ENCODE data around the gene BMPR1B.

Gene BMPR1B

DNA sequence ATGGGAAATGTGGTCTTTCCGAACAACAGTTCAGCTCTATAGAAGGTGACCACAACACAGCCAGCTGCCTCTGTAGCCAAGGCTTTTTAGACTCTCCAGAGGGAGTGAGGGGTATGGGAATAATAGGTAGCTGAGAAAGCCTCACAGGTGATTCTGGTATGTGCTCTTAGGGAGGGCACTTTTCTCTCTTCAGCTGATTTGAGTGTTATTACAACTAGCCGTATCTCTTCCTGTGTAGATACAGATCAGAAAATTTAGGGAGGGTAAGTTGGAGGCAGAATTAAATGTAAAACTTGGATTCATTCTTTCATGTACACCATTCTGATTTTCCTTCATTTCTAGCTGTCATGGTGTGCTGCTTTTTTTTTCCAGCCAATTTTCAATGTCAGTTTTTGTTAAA lies 154.9 kb downstream of the BMPR1B start:
- no peak for DNase-seq (ENCODE audit: low read depth)

DNA sequence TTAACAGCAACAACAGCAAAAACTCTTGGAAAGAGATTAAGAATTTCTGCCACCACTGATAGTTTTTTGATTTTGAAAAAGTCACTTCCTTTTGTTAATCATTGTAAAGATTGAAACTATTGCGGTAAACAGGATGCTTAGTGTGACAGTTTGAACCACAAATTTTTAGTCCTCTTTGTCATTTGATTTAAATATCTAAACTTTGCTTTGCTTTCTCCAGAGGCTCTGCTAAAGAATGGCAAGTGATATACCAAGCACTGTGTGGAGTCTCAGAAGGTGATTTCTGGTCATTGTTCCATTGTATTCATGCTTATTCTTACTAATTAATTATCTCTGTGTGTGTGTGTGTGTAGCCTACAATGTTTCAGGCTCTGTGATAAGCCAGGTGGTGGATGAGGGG lies 155.6 kb downstream of the BMPR1B start:
- no peak for DNase-seq (ENCODE audit: low read depth)

DNA sequence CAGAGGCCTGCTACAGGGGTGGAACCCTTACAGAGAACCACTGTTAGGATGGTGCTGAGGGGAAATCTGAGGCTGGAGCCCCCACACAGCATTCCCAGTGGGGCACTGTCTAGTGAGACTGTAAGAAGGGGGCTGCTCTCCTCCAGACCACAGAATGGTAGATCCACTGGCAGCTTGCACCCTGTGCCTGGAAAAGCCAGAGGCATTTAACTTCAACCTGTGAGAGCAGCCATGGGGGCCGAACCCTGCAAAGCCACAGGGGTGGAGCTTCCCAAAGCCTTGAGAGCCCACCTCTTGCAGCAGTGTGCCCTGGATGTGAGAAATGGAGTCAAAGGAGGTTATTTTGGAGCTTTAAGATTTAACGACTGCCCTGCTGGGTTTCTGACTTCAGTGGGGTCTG lies 159.4 kb downstream of the BMPR1B start:
- DNase-seq (ENCODE audit: low read depth) = no peak

DNA sequence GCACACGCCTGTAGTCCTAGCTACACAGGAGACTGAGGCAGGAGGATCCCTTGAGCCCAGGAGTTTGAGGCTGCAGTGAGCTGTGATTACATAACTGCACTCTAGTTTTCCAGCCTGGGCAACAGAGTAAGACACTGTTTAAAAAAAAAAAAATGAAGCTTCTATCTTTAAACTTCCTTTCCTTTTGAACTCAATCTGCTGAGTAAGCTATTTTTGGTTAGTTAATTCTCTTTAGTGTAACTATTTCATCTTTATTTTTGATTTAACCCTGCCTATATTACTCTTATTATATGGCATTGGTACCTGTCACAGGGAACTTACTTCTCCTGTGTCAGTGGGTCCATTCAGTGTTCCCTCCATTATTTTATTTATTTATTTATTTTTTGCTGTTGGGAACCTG lies 160.8 kb downstream of the BMPR1B start:
- no peak for DNase-seq (ENCODE audit: low read depth)

DNA sequence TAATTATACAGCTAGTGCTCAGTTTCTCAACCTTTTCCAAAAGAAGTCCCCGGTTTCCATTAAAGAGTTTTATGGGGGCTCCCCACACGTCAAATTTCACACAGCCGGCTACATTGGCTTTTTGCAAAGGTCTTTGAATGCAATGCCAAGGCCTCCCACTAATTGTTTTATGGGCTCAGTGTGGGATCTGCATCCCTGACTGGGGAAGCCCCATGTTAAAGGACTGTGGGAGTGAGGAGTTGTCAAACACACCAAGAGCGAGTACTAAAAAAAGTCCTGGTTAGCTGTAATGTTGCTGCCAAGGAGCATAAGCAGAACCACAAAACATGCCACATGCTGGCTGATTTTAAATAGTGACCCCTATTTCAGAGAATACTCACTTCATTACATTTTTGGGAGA lies 162.6 kb downstream of the BMPR1B start:
- DNase-seq (ENCODE audit: low read depth) = no peak

DNA sequence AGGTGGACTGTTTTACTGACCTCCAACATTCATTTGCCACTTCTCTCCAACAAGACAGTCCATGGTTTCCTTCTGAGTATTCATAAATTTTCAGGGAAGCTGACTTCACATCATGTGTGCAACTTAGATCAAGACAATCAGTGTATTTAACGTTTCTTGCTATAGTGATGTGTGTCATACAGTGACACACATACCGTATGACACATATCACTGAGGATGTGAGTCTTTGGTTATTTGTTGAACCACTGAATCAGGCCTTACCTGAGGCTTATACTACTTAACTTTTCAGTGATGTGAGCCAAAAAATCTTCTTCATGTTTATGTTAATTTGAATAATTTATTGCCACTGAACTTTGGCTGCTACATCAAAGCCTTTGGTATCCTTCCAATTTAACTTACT lies 166.8 kb downstream of the BMPR1B start:
- no peak for DNase-seq (ENCODE audit: low read depth)

DNA sequence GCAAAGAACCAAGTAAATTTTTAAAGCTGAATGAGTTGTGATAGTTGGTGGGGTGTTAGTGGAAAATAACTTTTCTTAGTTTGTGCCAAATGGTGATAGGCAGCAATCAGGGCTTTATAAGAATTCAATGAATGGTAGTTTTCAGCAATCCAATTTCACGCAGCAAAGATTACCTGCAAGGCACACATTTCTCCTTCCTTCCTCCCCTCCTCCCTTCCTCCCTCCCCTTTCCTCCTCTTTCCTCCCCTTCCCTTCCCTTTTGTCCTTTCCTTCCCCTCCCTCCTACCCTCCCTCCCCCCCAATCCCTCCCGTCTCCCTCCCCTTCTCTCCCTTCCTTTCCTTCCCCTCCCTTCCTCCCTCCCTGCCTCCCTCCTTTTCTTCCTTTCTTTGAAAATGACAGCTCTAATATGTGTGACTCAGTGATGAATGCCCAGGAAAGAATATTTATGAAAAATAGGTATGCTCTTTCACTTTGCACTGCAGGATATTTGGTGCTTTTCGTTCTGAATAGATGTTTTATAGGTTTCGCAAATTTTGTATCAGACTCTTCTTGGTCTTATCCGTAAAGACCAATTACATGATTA lies 168.1 kb downstream of the BMPR1B start:
- DNase-seq (ENCODE audit: low read depth) = no peak

DNA sequence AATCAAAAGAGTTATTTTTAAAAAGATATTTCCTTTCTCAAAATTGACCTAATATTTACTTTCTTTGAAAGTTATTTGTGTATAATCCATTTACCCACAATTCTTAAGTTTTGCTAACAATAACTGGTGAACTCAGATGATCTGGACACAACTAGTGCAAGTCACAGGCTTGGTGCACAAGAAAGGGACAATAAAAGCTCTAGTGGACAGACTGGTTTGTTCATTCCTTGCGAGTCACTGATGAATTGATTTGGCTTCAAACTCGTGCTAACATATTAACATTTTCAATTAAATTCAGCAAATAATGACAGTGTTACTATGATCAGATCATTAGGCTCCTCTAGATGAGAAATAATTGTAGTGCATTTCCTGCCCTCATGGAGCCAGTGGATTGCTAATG lies 169.2 kb downstream of the BMPR1B start:
- DNase-seq (ENCODE audit: low read depth) = no peak

DNA sequence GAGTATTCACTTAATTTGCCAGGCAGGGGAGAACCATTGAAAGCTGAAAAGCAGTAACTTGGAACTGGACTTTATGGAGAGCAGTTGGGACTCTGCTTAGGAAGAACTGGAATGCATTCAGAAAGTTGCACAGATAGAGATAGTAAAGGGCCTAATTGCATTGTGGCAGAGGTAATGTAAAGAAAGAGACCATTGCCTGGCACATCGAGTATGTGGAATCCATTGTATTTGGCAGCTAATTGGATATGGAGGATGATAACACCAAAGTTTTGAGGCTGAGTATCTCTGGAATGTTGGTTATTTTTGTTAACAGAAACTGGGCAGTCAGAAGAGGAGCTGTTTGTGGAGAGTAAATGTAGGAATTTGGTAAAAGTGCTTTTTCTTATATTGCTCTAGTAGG lies 169.9 kb downstream of the BMPR1B start:
- DNase-seq (ENCODE audit: low read depth) = no peak

DNA sequence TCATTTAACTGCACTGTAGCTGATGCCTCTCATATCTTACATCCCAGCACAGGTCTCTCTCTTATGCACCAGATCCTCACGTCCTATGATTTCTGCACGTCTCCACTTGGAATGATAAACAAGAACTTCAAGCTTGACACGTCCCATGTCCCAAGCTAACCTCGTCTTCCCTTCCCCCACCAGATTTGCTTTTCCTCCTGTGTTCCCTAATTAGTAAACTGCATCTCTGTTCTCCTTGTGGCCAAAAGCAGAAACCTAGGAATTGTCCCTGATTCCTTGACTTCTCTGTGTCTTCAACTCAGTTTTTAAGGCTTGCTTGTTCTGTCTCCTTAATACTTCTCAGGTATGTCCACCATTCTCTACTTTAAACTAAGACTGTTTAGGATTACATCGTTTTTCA lies 171.9 kb downstream of the BMPR1B start:
- no peak for DNase-seq (ENCODE audit: low read depth)

DNA sequence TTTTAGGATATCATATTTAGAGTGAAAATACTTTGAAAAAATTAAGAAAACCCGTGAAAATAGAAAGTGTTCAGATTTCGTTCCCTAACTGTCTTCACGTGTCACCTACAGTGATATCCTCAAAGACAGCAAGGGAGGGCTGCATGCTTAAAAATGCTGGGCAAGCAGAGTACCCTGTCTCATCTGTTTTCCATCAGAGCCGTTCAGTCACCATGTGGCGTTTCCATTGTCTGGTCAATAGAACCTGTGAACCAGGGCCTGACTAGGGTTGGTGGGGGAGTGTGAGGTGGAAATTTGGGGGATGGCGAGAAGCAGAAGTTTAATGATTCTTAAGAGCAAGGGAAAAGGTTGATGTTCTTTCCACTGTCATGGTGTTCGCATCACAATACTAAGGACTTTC lies 173.9 kb downstream of the BMPR1B start:
- no peak for DNase-seq (ENCODE audit: low read depth)

DNA sequence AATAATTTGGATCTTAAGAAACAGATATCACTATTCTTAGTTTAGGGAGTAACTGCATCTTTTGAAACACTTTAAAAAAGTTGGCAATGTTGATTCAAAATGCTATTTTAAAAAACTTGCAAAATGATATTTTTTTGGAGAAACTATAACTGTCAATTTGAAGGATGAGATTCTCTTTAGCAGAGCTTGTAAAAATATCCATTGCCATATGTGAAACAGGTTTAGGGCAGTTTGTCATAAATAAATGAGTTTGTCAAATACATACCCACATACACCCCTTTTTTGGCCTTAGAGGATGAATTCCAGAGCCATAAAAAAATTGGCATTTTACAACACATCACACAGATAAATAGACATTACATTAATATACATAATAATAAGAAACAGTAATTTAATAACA lies 174.6 kb downstream of the BMPR1B start:
- DNase-seq (ENCODE audit: low read depth) = no peak

DNA sequence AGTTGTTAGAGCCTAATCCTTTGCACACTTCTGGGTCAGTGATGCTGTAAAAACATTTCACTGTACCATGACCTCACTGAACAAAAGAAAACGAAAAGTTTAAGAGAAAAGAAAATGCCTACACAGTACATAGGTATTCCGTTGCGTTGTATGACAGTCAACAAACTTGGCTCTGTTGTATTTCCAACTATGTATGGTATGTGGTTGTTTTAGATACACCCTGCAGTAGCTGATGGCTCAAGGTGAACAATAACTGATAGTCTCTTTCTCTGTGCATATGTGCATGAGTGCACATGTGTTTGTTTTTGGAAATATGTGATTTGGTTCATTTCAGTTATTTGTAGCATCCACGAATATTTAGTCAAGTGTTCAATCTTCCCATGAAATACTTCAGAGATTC lies 176.0 kb downstream of the BMPR1B start:
- no peak for DNase-seq (ENCODE audit: low read depth)

DNA sequence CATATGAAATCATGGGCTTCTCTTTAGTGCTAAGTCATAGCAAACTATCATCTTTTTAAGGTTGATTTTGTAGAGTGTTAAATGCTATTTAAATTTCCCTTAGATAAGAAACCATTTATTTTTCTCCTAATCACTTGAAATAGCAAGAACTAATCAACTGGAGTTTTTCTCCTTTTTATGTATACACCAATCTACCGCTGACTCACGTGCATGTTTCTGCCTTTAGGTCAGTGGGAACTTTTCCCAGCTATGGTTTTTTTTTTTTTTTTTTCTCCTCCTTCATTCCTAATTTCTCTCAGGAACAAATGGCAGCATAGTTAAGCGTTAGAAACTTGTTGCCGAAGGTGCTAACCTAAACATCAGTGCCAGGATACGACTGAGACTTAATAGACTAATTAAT lies 176.4 kb downstream of the BMPR1B start:
- peak; percentile 43 for DNase-seq (ENCODE audit: low read depth)

DNA sequence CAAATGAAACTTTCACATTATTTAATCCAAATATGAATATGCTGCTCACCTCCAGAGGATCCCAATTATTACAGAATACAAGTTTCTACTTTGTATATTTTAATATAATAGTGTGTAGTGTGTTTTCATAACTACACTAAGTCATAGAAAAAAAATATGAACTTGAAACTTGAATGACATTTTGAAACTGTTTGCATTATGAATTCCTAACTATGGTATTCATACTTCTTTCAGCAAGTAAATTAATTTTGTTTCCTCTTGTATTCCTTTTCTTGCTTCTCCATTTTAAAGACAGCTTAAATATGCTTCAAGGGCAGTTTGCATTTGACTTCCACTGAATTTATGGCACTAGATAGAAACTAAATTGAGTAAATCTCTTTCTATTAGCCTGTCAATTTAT lies 177.1 kb downstream of the BMPR1B start:
- DNase-seq (ENCODE audit: low read depth) = peak; percentile 30

DNA sequence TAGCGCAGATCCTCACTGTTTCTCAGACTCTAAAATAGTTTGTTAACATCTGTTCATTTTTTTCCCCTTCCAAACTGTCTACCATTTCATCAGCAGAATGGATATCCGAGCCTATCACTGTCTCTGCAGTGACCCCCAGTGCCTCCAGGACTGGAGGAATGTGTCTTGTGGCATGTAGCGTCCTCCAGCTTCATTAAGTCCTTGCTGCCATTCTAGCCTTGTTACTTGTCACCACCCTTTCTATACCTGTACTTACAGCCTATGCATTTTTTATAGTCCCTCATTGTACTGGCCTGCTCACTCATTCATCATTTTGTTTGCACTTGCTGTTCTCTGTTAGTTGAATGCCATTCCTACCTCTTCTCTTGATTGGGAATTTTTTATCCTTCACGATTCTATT lies 179.1 kb downstream of the BMPR1B start:
- DNase-seq (ENCODE audit: low read depth) = no peak

DNA sequence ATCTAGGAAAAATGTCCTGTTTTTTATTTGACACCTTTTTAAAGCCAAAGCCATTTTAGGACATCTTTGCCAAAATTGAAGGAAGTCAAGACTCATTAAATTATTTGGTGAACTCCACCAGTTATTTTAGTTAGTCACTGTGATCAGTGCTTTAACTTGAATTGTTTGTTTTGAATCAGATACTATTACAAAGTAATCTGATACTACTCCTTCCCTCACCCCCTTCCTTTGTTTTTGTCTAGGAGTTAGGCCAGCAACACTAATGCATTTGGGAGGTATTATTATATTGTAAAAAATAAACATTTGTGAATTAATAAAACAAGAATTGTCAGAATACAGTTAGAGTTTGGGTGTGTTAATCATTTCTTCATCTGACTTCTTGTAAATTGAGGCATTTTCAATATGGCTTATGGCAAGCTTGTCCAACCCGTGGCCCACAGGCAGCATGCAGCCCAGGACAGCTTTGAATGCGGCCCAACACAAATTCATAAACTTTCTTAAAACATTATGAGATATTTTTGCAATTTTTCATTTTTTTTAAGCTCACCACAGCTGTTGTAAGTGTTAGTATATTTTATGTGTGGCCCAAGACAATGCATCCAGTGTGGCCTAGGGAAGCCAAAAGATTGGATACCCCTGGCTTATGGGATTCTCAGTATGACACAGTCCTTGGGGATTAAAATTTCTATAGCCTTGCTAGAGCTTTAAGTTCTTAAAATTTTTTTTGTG lies 182.2 kb downstream of the BMPR1B start:
- DNase-seq (ENCODE audit: low read depth) = no peak

DNA sequence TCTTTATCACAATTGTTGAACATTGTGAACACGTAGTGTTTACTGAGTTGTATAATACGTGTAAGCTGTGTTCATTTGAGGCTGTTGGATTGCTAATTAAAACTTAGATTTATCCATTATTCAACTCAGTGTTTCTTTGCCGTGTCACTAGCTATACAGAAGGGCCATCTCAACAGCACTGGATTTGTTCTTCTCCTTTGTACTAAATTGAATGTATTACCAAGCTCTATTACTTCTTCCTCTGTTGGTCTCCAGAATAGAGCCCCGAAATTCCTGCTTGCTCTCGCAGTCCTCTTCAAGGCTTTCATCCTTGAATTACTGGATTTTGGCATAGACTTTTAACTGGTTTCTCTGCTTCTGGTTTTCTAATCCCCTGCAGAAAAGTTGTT lies 182.8 kb downstream of the BMPR1B start:
- DNase-seq (ENCODE audit: low read depth) = no peak

DNA sequence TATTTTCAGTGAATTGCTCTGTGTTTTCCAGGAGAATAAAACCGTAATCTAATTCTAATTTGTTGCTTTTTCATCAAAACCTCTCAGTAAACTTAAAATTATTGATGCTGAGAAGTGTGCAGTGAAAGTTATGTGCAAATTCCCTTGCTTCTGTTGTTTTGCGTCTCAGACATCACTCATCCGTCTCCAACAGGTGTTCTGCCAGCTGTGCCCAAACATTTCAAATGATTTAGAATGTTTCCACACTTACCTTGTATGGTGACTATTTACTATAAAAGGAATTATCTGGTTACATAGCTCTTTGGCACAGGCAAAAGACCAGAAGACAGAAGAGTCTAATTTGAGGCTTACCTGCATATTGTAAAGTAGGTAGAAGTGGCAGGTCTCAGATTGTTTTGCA lies 184.0 kb downstream of the BMPR1B start:
- DNase-seq (ENCODE audit: low read depth) = no peak

DNA sequence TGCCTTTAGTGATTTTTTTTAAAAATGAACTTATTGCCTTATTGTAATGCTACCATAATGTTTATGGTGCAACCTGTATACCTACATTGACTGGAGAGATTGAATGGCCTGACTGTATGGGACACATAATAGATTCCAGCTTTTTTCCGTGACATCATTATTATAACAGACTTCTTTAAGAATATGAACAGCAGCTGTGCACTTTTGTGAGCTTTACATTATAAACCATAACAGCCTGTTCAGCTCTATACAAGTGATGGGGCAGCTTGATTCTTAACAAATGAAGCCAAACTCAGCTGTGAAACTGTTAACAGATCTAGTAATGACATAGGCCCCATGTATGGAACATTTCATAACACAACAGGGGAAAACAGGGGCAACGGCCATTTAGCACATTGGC lies 187.0 kb downstream of the BMPR1B start:
- DNase-seq (ENCODE audit: low read depth) = no peak

DNA sequence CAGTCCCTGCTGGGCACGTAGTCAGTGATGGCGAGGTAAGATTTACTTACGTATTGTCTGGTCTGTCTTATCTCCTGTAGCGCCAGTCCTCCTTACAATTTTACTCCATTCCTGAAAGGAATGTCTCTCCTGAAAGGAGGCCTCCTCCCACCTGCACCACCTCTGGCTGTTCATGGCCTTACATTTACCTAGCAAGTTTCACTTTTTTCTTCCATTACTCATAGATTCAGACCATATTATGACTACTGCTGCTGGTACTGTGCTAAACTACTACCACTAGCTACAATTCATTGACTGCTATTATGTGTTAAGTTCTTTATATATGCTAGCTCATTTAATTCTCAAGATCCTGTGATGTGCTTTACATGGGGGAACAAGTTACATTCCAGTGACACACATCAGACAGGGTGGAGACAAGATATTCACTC lies 189.9 kb downstream of the BMPR1B start:
- no peak for DNase-seq (ENCODE audit: low read depth)

DNA sequence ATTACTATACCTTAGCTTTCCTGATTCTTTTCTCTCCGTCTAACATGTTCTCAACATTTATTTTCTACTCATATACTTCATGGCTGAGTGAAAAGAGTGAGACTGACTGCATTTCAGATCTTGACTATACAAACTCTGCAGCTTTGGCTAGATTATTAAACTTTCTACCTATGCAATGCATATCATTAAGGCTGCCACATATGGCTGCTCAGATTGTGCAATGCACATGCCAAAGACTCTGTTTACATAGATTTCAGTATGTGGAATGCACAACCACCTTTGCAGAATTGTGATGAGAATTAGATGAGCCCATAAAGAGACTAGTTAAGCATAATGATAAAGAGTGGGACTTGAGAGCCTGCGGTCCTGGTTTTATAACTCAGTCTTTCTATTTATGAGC lies 196.5 kb downstream of the BMPR1B start:
- DNase-seq (ENCODE audit: low read depth) = no peak

DNA sequence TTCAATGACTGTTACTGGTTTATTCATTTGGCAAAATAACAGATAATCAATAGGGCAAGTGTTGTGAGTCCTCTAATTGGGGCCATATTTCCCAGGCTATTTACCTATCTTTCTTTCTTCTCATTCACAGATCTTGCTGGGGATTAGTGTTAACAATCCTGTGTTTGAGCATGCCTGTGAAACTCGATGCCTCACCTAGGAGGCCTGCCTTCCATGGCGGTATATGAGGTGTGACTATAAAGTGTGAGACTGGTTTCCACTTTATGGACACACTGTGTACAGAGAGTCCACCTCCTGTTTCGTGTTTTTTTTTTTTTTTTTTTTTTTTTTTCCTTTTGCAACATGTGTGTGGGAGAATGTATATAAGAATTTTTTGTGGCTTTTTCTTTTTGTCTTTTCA lies 199.3 kb downstream of the BMPR1B start:
- no peak for DNase-seq (ENCODE audit: low read depth)

DNA sequence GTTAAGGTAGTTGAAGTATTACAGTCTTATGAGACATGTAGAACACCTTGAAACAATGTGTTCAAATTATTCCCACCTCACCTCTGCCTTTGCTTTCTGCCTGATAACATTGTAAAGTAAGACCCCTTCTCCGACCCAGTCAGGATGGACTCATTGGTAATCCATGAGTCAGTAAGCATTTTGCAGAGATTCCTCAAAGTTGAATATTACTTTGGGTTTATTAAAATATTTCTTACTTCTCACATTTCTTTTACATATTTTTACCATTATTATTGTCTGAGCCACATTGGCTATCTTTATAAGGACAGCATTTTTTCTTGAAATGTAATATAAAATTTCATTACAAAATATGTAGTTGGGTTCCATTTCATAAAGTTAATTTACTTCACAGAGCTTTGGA lies 201.6 kb downstream of the BMPR1B start:
- no peak for DNase-seq (ENCODE audit: low read depth)
